HT1080 (cell line): Measurements from ENCODE around the gene JKAMP. TPM values are rescaled to one million over a fixed set of nuclear protein-coding genes. Genes with fewer than 3 reads are reported as not detected.
"Not testable (repeated sequence)": the region's sequence is repeated elsewhere in the genome, so short reads cannot be mapped to it uniquely, and the experiment has no call there.

Experiments used
- DNase-seq: peaks from one replicate; pipeline ENCODE4 v3.0.0-alpha.2; 2015; ENCODE audit warnings: low read depth
- polyA plus RNA-seq, 2 experiments: library from polyadenylated mRNA; depleted of rRNA; stranded (reverse); fragments of >200 nt; gene quantifications; 2 replicates each; pipeline ENCODE4 v1.2.3, GENCODE V29; 2015
- total RNA-seq: library from RNA; depleted of rRNA; stranded (reverse); fragments of >200 nt; shearing (Covaris generic); gene quantifications from 2 replicates; pipeline ENCODE4 v1.2.3, GENCODE V29; 2014; rRNA removed

The JKAMP gene, protein sequence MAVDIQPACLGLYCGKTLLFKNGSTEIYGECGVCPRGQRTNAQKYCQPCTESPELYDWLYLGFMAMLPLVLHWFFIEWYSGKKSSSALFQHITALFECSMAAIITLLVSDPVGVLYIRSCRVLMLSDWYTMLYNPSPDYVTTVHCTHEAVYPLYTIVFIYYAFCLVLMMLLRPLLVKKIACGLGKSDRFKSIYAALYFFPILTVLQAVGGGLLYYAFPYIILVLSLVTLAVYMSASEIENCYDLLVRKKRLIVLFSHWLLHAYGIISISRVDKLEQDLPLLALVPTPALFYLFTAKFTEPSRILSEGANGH
- 54.4 and 77.1 TPM in 2 replicates for total RNA-seq
- 77.5 and 91.6 TPM in 2 replicates for polyA plus RNA-seq (2015; cell fraction: cytosol; rRNA removed)
- 123 and 165 TPM in 2 replicates for polyA plus RNA-seq (2015; cell fraction: nucleus; rRNA removed)

DNA sequence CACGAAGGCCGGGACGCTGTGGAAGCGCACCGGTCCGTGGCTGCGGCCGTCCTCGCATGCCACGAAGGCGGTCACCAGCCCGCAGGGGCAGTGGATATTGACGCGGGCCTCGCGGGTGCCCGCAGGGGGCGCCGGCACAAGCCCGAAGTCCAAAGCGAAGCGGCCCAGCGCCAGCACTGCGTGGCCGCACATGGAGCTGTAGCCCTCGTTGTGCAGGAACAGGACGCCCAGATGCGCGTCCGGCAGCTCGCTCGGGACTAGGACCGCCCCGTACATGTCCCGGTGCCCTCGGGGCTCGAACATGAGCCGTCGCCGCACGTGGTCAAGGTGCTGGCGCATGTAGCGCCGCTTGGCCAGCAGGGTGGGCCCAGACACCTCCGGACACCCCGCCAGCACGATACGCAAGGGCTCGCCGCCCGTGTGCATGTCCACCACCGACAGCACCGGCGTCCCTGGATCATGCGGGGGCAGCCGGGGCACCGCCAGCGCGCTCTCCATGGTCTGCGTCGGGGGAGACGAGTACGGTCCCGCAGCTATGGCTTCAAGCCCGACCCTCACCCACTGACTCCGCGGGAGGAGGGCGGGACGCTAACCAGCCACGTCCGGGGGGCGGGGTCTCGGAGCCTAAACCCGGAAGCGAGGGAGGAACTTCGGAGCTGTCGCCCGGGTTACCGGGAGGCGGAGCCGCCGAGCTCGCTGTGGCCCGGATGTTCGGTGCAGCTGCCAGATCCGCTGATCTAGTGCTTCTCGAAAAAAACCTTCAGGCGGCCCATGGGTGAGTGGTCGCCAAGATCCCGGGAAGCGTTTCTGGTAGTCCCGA lies at the start of gene JKAMP, which contains the start of gene L3HYPDH:
TSS of gene JKAMP (plus strand) at position 699 of the 820 bp plus-strand sequence. CDS start at position 772, 73 bp downstream.
TSS of gene L3HYPDH (minus strand) at position 590 of the 820 bp plus-strand sequence. CDS start at position 498, 92 bp downstream.
- peak; percentile 93 for DNase-seq

DNA sequence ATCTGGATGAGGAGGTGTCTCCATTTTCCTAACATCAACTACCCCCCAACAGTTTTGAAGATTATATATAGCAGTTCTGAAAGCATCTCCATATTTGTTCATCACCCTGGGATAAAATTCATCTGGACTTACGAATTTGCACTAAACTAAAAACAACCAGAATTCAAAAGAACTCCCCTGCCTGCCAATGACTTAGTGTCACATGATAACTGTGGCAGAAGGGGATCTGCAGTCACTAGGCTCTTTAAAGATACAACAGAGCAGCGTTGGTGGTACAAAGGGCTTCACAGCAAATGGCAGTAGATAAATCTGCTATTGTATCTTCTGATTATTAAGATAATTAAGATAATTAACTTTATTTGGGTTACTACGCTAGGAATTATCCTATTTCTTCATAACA lies 49.2 kb upstream of the JKAMP start:
- DNase-seq = no peak

DNA sequence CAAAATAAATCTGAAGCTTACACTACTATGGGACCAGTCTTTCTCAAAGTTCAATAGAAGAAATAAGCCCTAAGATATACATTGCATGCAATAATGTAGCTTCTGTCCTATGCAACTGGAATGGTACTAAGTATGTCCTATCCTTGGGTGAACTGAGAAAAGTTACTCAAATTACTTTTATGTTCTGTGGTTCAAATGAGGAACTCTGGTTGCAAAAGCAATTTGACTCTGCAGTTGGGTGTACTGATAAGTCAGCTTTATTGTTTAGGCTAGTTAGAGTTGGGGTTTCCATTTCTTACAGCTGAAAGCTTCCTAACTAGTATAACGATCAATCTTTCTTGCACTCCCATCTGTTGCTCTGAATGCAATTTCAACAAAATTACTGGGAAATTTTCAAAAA lies 48.3 kb upstream of the JKAMP start:
- no peak for DNase-seq

DNA sequence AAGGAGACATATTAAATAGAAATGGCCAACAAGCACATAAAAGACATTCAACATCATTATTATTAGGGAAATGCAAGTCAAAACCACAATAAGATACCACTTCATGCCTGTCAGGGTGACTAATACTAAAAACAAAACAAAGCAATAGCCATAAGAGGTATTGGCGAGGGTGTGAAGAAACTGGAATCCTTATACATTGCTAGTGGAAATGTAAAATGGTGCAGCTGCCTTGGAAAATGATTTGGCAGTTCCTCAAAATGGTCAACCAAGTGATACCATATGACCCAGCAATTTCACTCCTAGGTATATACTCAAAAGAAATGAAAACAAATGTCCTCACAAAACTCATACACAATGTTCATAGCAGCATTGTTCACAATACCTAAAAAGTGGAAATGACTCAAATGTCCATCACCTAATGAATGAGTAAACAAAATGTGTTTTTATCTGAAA lies 46.1 kb upstream of the JKAMP start:
- DNase-seq = peak; percentile 68

DNA sequence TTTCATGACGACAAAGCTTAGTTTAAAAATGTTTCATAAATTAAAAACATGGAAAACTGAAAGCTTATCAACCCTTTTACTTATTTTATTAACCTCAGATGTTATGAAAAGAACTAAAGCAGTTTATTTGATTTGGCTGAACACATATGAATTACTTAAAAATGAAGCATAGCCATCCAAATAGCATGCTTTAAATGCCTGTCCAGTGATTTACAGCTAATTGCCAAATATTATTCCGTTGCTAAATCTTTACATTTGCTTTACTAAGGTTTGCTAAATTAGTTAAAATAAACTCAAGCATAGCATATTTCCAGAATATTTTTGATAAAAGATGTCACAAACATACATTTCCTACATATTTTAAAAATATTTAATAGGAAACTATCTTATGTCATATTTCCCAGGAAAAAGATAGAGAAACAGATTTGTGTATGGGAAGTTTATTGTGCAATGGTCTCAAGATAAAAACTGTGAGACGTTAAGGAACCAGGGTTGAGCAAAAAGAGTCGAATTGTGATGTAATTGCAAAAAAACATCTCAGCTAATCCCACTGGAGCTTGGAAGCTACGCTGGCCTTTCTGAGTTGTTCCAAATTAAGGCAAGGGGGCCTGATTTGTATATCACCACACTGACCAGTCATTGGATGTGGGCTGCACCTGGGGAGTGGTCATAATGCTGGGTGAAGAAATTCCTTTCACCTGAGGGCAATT lies 44.9 kb upstream of the JKAMP start:
- DNase-seq = no peak

DNA sequence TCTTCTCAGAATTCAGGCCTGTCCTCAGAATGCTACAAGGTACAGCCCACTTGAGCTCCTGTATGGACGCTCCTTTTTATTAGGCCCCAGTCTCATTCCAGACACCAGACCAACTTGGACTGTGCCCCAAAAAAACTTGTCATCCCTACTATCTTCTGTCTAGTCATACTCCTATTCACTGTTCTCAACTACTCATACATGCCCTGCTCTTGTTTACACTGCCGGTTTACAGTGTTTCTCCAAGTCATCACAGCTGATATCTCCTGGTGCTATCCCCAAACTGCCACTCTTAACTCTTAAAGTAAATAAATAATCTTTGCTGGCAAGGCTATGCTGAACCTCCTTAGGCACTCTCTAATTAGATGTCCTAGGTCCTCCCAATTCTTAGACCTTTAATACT lies 35.6 kb upstream of the JKAMP start:
- DNase-seq = not testable (repeated sequence)

DNA sequence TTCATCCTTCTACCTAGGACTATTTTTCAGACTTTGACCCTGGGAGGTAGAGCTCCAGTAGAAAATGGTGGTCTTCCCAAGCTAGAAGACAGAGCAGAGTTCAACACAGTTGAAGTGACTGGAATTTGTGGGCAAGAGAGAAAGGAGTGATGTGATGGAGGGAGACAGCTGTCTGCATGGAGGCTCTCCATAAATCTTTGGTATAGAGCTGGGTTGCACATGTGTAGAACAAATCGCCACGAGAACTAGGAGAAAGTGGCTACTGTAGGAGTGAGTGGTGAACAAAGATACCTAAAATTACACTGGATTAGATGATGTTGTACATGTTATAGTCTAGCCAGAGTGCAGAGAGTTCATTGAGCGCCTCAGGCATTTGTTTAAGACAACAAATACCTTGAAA lies 33.6 kb upstream of the JKAMP start:
- DNase-seq = no peak

DNA sequence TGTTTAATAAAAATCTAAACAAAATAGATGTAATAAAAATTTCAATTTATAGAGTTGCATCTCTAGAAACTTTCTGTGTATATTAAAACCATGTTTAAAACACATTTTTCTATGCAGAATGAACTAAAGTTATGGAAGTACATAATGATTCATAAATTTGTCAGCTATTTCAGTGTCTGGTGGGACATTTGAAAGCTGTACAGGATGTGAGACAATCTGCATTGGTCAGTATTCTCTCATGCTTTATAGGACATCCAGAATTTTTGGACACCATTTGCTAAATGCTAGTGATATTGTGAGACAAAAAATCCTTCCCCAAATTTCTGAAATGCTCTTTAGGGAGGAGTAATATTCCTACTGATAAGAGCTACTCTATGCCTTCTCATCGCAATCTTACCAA lies 32.5 kb upstream of the JKAMP start:
- no peak for DNase-seq

DNA sequence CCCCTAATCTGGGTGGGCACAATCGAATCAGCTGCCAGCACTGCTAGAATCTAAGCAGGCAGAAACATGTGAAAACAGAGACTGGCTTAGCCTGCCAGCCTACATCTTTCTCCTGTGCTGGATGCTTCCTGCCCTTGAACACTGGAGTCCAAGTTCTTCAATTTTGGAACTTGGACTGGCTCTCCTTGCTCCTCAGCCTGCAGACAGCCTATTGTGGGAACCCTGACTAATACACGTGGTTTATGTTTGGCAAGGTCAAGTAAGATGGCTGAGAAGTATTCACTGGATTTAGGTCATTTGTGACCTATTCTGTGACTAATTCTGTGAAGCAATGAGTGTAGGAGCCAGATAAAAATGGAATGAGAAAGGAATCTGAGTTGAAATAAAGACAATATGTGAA lies 30.2 kb upstream of the JKAMP start:
- DNase-seq = peak; percentile 70

DNA sequence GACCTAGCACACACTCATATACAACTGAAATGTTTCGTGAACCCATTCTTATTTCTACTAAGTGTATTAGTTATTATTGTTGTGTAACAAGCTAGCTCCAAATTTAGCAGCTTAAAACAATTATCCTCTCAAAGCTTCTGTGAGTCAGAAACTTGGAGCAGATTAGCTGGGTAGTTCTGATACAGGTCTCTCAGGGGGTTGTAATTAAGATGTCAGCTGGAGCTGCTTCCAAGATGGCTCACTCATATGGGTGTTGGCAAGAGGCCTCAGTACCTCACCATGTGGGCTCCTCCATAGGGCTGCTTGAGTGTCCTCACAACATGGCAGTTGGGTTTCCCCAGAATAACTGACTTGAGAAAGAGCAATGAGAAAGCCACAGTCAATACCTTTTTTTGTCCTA lies 28.9 kb upstream of the JKAMP start:
- DNase-seq = no peak

DNA sequence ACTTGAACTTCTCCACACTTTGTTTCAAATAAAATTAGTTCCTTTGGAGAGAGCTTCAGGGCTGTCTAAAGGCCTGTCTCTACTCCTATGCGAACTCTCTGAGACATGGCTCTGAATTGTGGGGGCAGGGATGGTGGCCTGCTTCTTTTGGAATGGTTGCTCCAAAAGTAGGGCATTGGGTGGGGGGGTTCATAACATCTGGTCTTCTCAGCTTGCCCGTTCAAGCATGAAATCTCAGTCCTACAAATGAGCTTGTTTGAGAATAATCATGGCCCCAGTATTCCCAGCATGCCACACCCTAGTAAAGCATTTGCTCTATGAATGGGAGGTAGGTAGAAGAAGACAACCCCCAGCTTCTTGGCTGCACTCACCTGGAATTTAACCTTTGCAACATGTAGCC lies 25.8 kb upstream of the JKAMP start:
- no peak for DNase-seq

DNA sequence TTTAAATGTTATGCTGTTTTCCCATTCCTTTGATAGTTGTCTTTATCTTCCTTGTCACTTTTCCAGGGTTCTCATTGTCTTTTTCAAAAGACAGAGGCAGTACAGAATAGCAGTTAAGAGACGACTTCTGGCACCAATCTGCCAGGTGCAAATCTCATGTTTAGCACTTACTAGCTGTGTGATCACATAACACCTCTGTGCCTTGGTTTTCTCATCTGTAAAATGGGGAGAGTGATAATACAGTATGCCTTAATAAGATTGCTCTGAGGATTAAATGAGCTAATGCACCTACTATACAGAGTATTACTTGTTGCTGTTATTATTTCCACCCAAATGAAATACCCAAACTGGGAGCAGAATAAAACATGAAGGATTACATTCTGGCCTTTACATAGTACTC lies 23.9 kb upstream of the JKAMP start:
- no peak for DNase-seq

DNA sequence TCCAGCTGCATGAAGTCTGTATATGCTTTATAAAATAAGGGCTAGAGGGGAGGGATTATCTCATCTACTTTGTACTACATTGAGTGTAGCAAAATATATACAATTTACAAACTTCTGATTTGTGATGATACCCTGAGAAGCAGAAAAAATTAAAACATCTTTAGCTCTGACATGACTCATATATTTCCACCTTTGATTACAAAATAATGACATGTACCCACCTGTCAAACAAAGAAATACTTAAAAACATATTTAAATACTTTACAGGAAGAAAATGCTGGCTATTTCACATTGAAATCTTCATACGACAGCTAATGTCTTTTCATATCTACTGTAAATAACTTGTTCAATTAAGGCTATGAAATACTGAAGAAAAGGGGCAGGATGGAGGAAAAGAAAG lies 22.4 kb upstream of the JKAMP start:
- no peak for DNase-seq

DNA sequence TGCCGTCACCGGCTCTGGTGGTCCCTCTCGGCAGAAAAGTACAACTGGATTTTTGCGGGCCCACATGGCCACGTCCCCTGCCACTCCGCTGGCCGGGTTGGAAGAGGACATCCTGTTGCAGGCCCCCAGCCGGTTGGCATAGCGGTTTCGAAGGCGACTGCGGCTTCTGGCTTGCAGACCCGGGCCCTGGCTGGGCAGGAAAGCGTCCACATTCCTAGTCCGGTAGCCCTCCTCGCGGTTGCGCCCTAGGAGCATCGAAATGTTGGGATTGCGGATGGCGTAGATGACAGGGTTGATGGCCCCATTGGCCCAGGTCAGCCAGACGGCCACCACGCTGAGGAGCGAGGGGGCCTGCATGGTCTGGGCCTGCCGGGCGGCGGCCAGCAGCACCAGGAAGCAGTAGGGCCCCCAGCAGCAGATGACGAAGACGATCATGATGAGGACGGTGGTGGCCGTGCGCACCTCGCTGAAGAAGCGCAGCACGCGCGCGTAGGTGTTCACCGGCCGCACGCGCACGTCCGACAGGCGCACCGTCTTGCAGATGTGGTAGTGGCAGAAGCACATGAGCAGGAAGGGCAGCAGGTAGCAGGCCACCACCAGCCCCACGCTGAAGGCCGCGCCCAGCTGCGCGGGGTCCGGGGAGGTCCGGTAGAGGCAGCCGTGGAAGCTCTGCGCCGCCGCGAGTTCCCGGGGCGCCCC lies 20.4 kb upstream of the JKAMP start:
- no peak for DNase-seq

DNA sequence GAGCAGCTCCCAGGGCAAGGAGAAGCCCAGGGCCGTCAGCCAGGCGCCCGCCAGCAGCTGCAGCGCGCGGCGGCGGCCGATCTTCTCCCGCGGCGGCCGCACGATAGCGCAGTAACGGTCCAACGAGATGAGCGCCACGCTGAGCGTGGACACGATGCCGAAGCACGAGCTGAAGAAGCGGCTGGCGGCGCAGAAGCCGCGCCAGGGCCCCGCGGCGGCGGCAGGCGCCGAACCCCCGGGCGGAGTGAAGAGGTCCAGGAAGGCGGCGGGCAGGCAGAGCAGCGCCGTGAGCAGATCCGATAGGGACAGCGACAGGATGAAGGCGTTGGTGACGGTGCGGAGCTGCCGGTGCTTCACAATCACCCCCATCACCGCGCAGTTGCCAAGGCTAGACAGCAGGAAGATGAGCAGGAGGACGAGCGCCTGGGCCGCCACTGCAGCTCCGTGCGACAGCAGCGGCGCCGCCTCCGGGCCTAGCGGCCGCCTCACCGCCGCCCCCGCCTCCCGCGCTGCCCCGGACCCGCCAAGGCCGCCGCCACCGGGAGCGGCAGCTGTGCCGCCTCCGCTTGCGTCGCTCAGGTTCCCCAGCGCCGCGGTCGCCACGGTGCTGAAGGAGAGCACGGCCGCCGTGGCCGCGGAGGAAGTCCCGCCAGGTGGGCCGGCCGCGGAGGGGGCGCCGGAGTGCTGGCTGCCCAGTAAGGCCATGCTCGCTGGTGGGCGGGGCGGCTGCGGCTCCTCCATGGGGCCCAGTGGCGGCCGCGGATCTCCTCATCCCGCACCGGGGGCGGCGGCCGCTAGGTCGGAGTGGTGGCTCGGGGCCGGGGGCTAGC lies 19.6 kb upstream of the JKAMP start:
- DNase-seq = no peak

DNA sequence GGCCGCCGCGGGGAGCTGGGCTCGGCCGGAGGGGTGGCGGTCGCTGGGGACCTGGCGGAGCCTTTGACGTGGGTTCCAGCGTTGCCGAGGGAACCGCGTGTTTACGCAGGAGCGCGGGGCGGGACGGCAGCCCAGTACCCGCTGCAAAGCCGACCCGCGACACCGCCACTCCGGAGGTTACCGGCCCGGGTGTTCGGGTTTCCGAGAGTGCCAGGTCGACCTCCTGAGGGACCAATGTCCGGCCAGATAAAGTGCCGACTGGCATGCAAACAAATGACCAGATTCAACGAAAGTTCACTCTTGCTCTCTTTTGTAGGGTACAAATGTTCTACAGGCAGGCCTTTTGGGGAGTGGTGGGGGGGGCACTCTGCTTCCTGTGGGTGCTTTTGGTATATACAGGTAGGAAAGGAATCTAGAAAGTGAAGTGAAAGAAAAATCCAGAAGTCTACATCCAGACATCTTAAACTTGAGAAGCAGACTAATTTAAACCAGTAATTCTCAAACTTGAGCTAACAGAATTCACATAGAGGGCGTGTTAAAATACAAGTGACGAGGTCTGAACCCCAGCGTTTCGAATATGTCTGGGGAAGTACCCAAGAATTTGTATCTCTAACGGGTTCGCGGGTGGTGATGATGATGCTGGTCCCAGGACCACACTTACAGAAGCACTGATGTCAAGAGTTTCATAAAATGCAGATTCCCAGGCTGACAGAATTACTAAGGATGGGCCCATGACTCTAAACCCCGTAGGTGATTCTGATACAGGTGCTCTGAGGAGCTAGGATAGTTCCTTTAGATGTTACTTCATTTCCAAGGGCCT lies 18.8 kb upstream of the JKAMP start, which contains the start of gene GPR135:
TSS of gene GPR135 (minus strand) at position 65 of the 820 bp plus-strand sequence. CDS start 154 bp downstream, outside the sequence.
- DNase-seq = no peak

DNA sequence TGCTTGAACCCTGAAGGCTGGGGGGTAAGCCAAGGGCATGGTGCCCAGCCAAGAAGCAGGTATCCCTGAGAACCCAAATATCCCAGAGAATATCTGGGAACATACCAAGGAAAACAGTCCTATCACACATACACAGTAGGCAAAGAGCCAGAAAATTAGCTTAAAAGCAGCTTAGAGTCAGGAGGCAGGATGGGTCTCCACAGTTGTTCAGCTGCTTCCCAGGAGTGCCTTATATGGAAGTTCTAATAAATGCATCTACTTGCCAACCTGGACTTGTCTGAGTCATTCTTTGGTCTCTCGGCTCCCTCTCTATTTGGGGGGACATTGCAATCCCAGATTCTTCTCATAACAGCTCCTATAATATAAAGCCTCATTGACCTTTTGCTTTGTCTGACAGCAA lies 10.1 kb upstream of the JKAMP start:
- DNase-seq = peak; percentile 58

DNA sequence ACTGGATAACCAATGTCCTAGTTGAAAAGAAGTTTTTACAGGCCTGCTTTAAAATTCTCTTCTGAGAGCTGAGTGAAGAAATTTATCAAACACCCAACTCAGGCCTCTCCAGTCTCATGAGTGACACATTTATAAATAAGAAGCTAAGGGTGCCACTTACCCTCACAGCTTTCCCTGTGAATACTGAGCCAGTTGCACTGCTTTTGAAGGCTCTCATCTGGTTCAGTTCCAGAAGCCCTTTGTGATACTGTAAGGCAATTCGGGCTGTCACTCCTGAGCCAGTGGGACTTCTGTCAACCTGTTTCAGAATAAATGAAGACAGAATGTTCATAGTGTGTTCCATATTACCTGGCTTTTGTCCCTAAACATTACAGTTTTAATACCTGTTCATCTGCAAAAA lies 8.6 kb upstream of the JKAMP start:
- no peak for DNase-seq

DNA sequence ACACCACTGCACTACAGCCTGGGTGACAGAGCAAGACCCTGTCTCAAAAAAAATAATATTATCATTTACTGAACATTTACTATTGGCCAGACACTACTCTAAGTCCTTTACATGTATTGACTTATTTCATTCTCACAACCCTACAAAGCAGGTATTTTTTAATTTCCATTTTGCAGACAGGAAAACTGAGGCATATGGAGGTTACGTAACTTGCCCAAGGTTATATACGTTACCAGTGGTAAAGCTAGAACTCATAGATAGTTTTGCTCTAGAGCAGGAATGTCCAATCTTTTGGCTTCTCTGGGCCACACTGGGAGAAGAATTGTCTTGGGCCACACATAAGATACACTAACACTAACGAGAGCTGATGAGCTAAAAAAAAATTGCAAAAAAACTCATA lies 5.8 kb upstream of the JKAMP start:
- DNase-seq = no peak
